ENCODE results near the gene TAS2R60. TPM values are rescaled to one million over a fixed set of nuclear protein-coding genes. Genes with fewer than 3 reads are reported as not detected.
A peak's percentile ranks its signal among the peaks of the same experiment; 100 is the strongest.

TAS2R60 gene
- total and polyA plus RNA-seq, 9 of the 15 experiments (the other 6 are each of a cell fraction or from before 2014, with no cell fraction given), result 0.08 TPM; not detected in 8

DNA sequence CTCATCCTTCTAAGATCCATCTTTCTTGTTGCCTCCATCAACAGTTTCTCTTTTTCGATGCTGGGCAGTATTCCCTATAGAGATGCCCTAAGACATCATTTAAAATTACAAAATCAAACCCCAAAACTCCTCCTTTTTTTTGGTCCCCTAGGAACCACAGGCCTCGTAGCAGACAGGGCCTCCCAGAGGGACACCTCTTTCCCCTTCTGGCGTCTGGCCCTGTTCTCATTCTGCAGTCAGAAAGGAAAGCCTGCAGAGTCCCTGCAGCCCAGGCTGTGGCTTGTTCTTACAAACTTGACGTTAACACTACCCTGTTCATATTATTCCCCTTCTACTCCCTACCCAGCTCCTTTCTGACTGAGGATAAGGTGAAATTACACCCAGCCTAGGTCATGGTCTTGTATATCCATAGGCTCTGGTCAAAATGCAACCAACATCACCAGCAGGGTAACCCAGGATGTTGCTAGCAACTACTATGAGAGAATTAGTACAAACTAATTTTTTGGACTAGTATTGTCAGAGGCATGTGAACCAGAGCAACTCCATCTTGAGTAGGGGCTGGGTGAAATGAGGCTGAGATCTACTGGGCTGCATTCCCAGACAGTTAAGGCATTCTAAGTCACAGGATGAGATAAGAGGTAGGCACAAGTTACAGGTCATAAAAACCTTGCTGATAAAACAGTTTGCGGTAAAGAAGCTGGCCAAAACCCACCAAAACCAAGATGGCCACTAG, 31.1 kb upstream of the TAS2R60 start (continued):
- TF ChIP-seq NR4A1 (CRISPR knock-in tag; IDR thresholded peaks at IDR 0.05), result no peak
- TF ChIP-seq NR4A1 (tag; IDR thresholded peaks at IDR 0.05), result peak; percentile 73; the same call in 1 of the 2 replicates
- no peak for TF ChIP-seq BCOR (IDR thresholded peaks at IDR 0.05)
- no peak for TF ChIP-seq ZNF134 (CRISPR knock-in tag; conservative IDR thresholded peaks at IDR 0.05)
- TF ChIP-seq SP1 (CRISPR knock-in tag; IDR thresholded peaks at IDR 0.05), result no peak
- no peak for TF ChIP-seq NFXL1 (CRISPR knock-in tag; IDR thresholded peaks at IDR 0.05)
- TF ChIP-seq, protein P1, sequence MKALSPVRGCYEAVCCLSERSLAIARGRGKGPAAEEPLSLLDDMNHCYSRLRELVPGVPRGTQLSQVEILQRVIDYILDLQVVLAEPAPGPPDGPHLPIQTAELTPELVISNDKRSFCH (CRISPR knock-in tag; IDR thresholded peaks at IDR 0.05), result no peak
- TF ChIP-seq, protein P1 (tag; IDR thresholded peaks at IDR 0.05), result peak; percentile 93
- 0 out of 2 replicates have a peak, but pooled peaks have one; percentile 14 for TF ChIP-seq ZNF239 (CRISPR knock-in tag; IDR thresholded peaks at IDR 0.05)
- TF ChIP-seq, protein P2, sequence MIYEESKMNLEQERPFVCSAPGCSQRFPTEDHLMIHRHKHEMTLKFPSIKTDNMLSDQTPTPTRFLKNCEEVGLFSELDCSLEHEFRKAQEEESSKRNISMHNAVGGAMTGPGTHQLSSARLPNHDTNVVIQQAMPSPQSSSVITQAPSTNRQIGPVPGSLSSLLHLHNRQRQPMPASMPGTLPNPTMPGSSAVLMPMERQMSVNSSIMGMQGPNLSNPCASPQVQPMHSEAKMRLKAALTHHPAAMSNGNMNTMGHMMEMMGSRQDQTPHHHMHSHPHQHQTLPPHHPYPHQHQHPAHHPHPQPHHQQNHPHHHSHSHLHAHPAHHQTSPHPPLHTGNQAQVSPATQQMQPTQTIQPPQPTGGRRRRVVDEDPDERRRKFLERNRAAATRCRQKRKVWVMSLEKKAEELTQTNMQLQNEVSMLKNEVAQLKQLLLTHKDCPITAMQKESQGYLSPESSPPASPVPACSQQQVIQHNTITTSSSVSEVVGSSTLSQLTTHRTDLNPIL (CRISPR knock-in tag; IDR thresholded peaks at IDR 0.05), result no peak
- no peak for TF ChIP-seq GTF2A2 (tag; IDR thresholded peaks at IDR 0.05)
- TF ChIP-seq NFATC3 (IDR thresholded peaks at IDR 0.05), result no peak
- 0 out of 2 replicates have a peak, but pooled peaks have one; percentile 26 for TF ChIP-seq ETV1 (tag; conservative IDR thresholded peaks at IDR 0.05; ENCODE audit: low read depth)
- TF ChIP-seq ZNF644 (tag; IDR thresholded peaks at IDR 0.05; ENCODE audit: low read depth), result peak; percentile 63; the same call in 1 of the 2 replicates
- TF ChIP-seq, protein P3, sequence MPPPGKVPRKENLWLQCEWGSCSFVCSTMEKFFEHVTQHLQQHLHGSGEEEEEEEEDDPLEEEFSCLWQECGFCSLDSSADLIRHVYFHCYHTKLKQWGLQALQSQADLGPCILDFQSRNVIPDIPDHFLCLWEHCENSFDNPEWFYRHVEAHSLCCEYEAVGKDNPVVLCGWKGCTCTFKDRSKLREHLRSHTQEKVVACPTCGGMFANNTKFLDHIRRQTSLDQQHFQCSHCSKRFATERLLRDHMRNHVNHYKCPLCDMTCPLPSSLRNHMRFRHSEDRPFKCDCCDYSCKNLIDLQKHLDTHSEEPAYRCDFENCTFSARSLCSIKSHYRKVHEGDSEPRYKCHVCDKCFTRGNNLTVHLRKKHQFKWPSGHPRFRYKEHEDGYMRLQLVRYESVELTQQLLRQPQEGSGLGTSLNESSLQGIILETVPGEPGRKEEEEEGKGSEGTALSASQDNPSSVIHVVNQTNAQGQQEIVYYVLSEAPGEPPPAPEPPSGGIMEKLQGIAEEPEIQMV (tag; conservative IDR thresholded peaks at IDR 0.05; ENCODE audit: low read depth), result 0 out of 2 replicates have a peak, but pooled peaks have one; percentile 45
- TF ChIP-seq ZSCAN32 (CRISPR knock-in tag; IDR thresholded peaks at IDR 0.05), result no peak
- peak; percentile 58; the same call in 1 of the 2 replicates for TF ChIP-seq DDX20 (tag; IDR thresholded peaks at IDR 0.05; ENCODE audit: low read depth)
- 0 out of 2 replicates have a peak, but pooled peaks have one; percentile 60 for TF ChIP-seq ZNF175 (CRISPR knock-in tag; IDR thresholded peaks at IDR 0.05; ENCODE audit: low read depth)
- TF ChIP-seq ZNF699 (CRISPR knock-in tag; IDR thresholded peaks at IDR 0.05; ENCODE audit: insufficient replicate concordance), result no peak
- TF ChIP-seq PHF20 (IDR thresholded peaks at IDR 0.05; ENCODE audit: partially characterized antibody), result no peak
- no peak for TF ChIP-seq SIX5 (IDR thresholded peaks at IDR 0.05; ENCODE audit: borderline replicate concordance in 1 of 2, insufficient read depth in 1 of 2, low read depth in 1 of 2, low read length in 2 of 2)
- TF ChIP-seq TAF7 (tag; IDR thresholded peaks at IDR 0.05), result no peak
- 0 out of 2 replicates have a peak, but pooled peaks have one; percentile 40 for TF ChIP-seq ZNF584 (CRISPR knock-in tag; IDR thresholded peaks at IDR 0.05; ENCODE audit: low read depth)
- TF ChIP-seq, protein P4, sequence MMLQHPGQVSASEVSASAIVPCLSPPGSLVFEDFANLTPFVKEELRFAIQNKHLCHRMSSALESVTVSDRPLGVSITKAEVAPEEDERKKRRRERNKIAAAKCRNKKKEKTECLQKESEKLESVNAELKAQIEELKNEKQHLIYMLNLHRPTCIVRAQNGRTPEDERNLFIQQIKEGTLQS (IDR thresholded peaks at IDR 0.05), result no peak
- TF ChIP-seq, protein P4 (CRISPR knock-in tag; conservative IDR thresholded peaks at IDR 0.05), result no peak
